ENCODE data around the gene MYO5B. TPM values are rescaled to one million over a fixed set of nuclear protein-coding genes. Genes with fewer than 3 reads are reported as not detected.

MYO5B gene
- total and polyA plus RNA-seq, 10 of the 15 experiments (the other 5 are each of a cell fraction or from before 2014, with no cell fraction given): 2.5 to 4.5 (median 3.3) TPM

DNA sequence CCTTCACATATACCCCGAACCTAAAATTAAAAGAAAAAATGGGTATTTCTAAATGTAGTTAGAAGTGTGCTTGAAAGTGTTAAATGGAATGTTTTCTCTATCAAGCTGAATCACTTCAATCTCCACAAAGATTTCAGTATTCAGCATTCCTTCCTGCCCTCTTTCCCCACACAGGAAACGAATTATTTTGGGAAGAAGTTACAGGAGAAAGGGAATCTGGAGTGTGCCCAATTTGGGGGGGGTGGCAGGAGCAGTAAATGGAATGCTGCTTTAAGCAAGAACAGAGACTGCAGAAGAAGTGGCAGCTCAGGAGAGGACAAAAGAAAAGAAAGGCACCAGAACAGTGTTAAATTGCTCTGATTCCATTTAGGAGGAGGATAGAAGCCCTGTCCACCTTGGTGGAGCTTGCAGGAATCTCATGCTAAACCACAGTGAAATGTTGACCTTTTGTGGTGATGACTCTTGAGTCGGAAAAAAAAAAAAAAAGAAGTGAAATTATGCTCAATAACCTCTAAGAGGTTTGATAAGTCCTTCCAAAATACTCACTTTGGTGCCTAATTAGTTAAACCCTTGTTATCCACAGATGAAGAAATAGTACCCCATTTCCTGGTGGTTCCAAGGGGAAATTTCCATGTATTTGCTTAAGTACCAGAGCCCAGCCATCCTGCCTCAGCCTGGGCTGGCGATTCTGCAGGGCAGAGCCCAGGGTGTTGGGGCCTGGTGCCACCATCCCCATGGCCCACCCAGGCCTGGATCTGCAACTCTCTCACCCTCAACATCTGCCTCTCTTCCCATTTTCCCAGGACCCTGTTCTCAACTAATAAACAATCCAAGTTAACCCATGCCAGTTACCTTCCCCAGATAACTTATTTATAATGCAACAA, 56.5 kb downstream of the MYO5B start:
- Histone ChIP-seq H4K20me1 (ENCODE audit: control insufficient read depth, insufficient read depth) (no peaks in the 10 kb centered on the region), H3K27me3 (replicated peaks in 1 of 2; ENCODE audit: control insufficient read depth in 2 of 2, insufficient read depth in 2 of 2, low read length in 1 of 2) (no peaks in the 10 kb centered on the region; a peak in 1 of 4 replicates), H3K4me3 (no peak overlapping the region), H3K4me2 (ENCODE audit: control insufficient read depth, insufficient read depth) (no peak overlapping the region), H3K4me1 (ENCODE audit: control insufficient read depth, insufficient read depth, low read length) (no peaks in the 10 kb centered on the region), H3K9me3 (replicated peaks; ENCODE audit: control insufficient read depth, insufficient read depth, low read length) (no peaks in the 10 kb centered on the region), H3K9ac (ENCODE audit: control insufficient read depth, insufficient read depth, low read length) (no peak overlapping the region), H3K36me3 (ENCODE audit: control insufficient read depth in 2 of 2, insufficient read depth in 2 of 2, low read length in 1 of 2) (no peaks in the 10 kb centered on the region), H2AFZ (ENCODE audit: control insufficient read depth, low read depth, low read length) (no peak overlapping the region), H3K27ac (ENCODE audit: control insufficient read depth, insufficient read depth) (no peak overlapping the region), H3K79me2 (ENCODE audit: control insufficient read depth, insufficient read depth, low read length) (no peaks in the 10 kb centered on the region)
- ChIA-PET POLR2A (interaction anchor here (1.3 kb wide), 1 partner anchor 56 kb away, joined by 4 read pairs; no protein-coding TSS in a partner anchor), CTCF (interaction anchor here (1.6 kb wide), 1 partner anchor 8 kb away, joined by 8 read pairs; no protein-coding TSS in a partner anchor), SMC1A (ENCODE audit: uncharacterized antibody, unreplicated experiment) (interaction anchor here (1.6 to 8.3 kb wide), 4 partner anchors 9 to 56 kb away, joined by 3 to 70 read pairs (median 4); partner anchors contain the start of gene MYO5B), RAD21 (ENCODE audit: unreplicated experiment) (interaction anchor here (0.6 to 1.7 kb wide), 3 partner anchors 10 to 354 kb away, joined by 3 to 10 read pairs (median 3); no protein-coding TSS in a partner anchor)
- ATAC-seq (no peak), FAIRE-seq (no peak), DNase-seq (ENCODE audit: low read depth, low spot score) (no peak)
- intact Hi-C loops (cut with micrococcal nuclease; ENCODE audit: unreplicated experiment): loop anchor here (10.0 kb wide), 2 partner anchors 46 to 216 kb away; no protein-coding TSS in a partner anchor
- in situ Hi-C loops (cut with MboI): no loop called here
- no TSS peak for BruUV-seq (replicated peaks)
- 13% methylated on average over 3 of the region's 4 CpGs for WGBS (ENCODE audit: insufficient coverage, insufficient replicate concordance, low lambda C conversion rate, missing lambda C conversion rate)
- TF ChIP-seq KDM1A (IDR thresholded peaks at IDR 0.05; ENCODE audit: borderline replicate concordance) (no peak), CREB1 (IDR thresholded peaks at IDR 0.05; ENCODE audit: low read depth) (no peak), NR2F1 (conservative IDR thresholded peaks at IDR 0.05) (peak; percentile 72), CREM (IDR thresholded peaks at IDR 0.05; ENCODE audit: low read depth) (no peak), RB1 (IDR thresholded peaks at IDR 0.05; ENCODE audit: borderline replicate concordance) (no peak), ZNF384 (IDR thresholded peaks at IDR 0.05; ENCODE audit: borderline replicate concordance, low read depth, low read length) (peak; percentile 70; the same call in 1 of the 2 replicates), SUPT20H (IDR thresholded peaks at IDR 0.05; ENCODE audit: borderline replicate concordance, control insufficient read depth, low read depth, low read length) (no peak), RUNX3 (IDR thresholded peaks at IDR 0.05; ENCODE audit: low read length) (0 out of 2 replicates have a peak, but pooled peaks have one; percentile 6), SREBF2 (IDR thresholded peaks at IDR 0.05; ENCODE audit: low read length) (no peak), SMC3 (IDR thresholded peaks at IDR 0.05; ENCODE audit: borderline replicate concordance, low read length) (no peak), KAT2A (conservative IDR thresholded peaks at IDR 0.05; ENCODE audit: control insufficient read depth, low read depth, low read length) (no peak), CHD2 (IDR thresholded peaks at IDR 0.05; ENCODE audit: borderline replicate concordance, low read depth, low read length) (no peak), CBFB (IDR thresholded peaks at IDR 0.05; ENCODE audit: low read depth) (no peak), SMAD5 (IDR thresholded peaks at IDR 0.05; ENCODE audit: low read depth) (no peak), CHD1 (IDR thresholded peaks at IDR 0.05; ENCODE audit: low read depth, low read length) (no peak), STAT1 (conservative IDR thresholded peaks at IDR 0.05) (no peak), NFYB (IDR thresholded peaks at IDR 0.05; ENCODE audit: insufficient read depth, low read depth, low read length) (no peak), IKZF1 (conservative IDR thresholded peaks at IDR 0.05) (peak; percentile 46; the same call in 1 of the 2 replicates), PAX5 (IDR thresholded peaks at IDR 0.05; ENCODE audit: borderline replicate concordance, low read depth, low read length) (no peak), TAF1 (IDR thresholded peaks at IDR 0.05; ENCODE audit: borderline replicate concordance, low read depth, low read length) (no peak), IKZF2 (IDR thresholded peaks at IDR 0.05) (peak; percentile 39 to 41; a peak in 2 of 4 replicates), MTA2 (IDR thresholded peaks at IDR 0.05; ENCODE audit: low read depth) (peak; percentile 58; the same call in 1 of the 2 replicates), MYB (IDR thresholded peaks at IDR 0.05; ENCODE audit: borderline replicate concordance, low read depth, low read length) (no peak), FOXM1 (IDR thresholded peaks at IDR 0.05; ENCODE audit: low read depth, low read length) (no peak), TARDBP (IDR thresholded peaks at IDR 0.05; ENCODE audit: borderline replicate concordance) (no peak), PML (IDR thresholded peaks at IDR 0.05; ENCODE audit: low read length) (no peak), IRF4 (IDR thresholded peaks at IDR 0.05; ENCODE audit: low read depth, low read length) (no peak), SPI1 (IDR thresholded peaks at IDR 0.05; ENCODE audit: borderline replicate concordance, insufficient read depth, low read depth, low read length) (no peak), NFIC (IDR thresholded peaks at IDR 0.05; ENCODE audit: low read depth, low read length) (no peak), POLR2A (IDR thresholded peaks at IDR 0.05; ENCODE audit: low read depth, low read length) (no peak)
